MCF 10A (cell line): ENCODE measurements around the gene DDX25. TPM values are rescaled to one million over a fixed set of nuclear protein-coding genes. Genes with fewer than 3 reads are reported as not detected.

Experiments used
- BruUV-seq: library from RNA; stranded (reverse); fragments of 400-500 nt; replicated peaks from 2 replicates; lab custom pipeline; 2021; lab: Mats Ljungman, UMichigan
- CTCF ChIA-PET: fragments of 300-600 bp; sonication (Branson Sonifier 250); formaldehyde crosslinking; extraction: SDS; loops from one replicate; lab custom pipeline; 2021; ENCODE audit warnings: antibody characterized with exemption, inconsistent platforms; lab: Yijun Ruan, JAX
- POLR2A ChIA-PET: fragments of 300-600, 350-650 bp; sonication (Branson Sonifier 250); formaldehyde crosslinking; extraction: SDS; loops from one replicate; lab custom pipeline; 2020; ENCODE audit warnings: antibody characterized with exemption, inconsistent platforms; lab: Yijun Ruan, JAX
- DNase-seq: peaks from one replicate; pipeline ENCODE4 v3.0.0-alpha.2; 2018; ENCODE audit not compliant: unreplicated experiment
- H3K27ac Mint-ChIP-seq: one replicate; pipeline ENCODE4 v1.8.0; 2022; ENCODE audit warnings: mild to moderate bottlenecking, low read depth, mixed read lengths; ENCODE audit not compliant: unreplicated experiment
- H3K27me3 Mint-ChIP-seq: one replicate; pipeline ENCODE4 v1.8.0; 2022; ENCODE audit warnings: mixed read lengths; ENCODE audit not compliant: insufficient read depth, unreplicated experiment
- H3K36me3 Mint-ChIP-seq: one replicate; pipeline ENCODE4 v1.8.0; 2022; ENCODE audit warnings: mild to moderate bottlenecking, moderate library complexity, mixed read lengths; ENCODE audit not compliant: insufficient read depth, unreplicated experiment
- H3K4me1 Mint-ChIP-seq: one replicate; pipeline ENCODE4 v1.8.0; 2022; ENCODE audit warnings: mixed read lengths; ENCODE audit not compliant: insufficient read depth, unreplicated experiment
- H3K4me3 Mint-ChIP-seq: one replicate; pipeline ENCODE4 v1.8.0; 2022; ENCODE audit warnings: mild to moderate bottlenecking, moderate library complexity, mixed read lengths; ENCODE audit not compliant: unreplicated experiment
- H3K9me3 Mint-ChIP-seq: one replicate; pipeline ENCODE4 v1.8.0; 2022; ENCODE audit warnings: mixed read lengths; ENCODE audit not compliant: unreplicated experiment
- intact Hi-C: fragments of 100-400 bp; cut with micrococcal nuclease; formaldehyde crosslinking; loops from 2 replicates; pipeline ENCODE4 v1.14.1; 2022
- total RNA-seq: library from RNA; stranded (reverse); gene quantifications from 2 replicates; pipeline ENCODE4 v1.2.3, GENCODE V29; 2022
- TF ChIP-seq, protein P1 (sequence below): fragments of 200-600 bp; IDR thresholded peaks from one replicate; pipeline ENCODE4 v1.8.0; 2022; ENCODE audit warnings: antibody characterized with exemption, mild to moderate bottlenecking; ENCODE audit not compliant: unreplicated experiment

Gene DDX25
- total RNA-seq, 1 experiment from 2014 or later, result not detected

DNA sequence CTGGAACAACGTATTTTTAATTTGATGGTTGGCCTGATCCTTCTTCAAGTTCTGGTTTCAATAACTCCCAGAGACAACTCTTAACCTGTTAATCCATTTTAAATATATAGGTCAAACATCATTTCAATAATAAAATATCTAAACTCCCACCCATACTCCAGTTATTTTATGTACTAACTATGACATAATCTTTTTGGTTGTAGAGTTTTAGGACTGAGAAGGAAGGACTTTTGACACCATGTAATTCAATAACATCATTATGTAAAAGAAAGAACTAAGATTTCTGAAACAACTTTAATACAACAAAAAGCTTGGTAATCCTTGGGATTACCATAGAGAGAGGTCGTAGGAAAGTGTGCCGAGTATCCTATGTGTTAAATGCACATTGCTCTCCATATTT is 73.0 kb downstream of the DDX25 start:
- H3K4me1 Mint-ChIP-seq, result no peaks in the 10 kb centered on the region
- intact Hi-C loops, result no loop called here
- POLR2A ChIA-PET, result interaction anchor here (0.6 to 2.5 kb wide), 5 partner anchors 8 to 37 kb away, joined by 3 to 14 read pairs (median 6); no protein-coding TSS in a partner anchor
- H3K36me3 Mint-ChIP-seq, result no peaks in the 10 kb centered on the region
- CTCF ChIA-PET, result interaction anchor here (0.7 to 1.7 kb wide), 7 partner anchors 35 to 1861 kb away, joined by 3 to 4 read pairs (median 3); no protein-coding TSS in a partner anchor
- H3K9me3 Mint-ChIP-seq, result no peaks in the 10 kb centered on the region
- H3K4me3 Mint-ChIP-seq, result no peak overlapping the region
- TF ChIP-seq, protein P1, sequence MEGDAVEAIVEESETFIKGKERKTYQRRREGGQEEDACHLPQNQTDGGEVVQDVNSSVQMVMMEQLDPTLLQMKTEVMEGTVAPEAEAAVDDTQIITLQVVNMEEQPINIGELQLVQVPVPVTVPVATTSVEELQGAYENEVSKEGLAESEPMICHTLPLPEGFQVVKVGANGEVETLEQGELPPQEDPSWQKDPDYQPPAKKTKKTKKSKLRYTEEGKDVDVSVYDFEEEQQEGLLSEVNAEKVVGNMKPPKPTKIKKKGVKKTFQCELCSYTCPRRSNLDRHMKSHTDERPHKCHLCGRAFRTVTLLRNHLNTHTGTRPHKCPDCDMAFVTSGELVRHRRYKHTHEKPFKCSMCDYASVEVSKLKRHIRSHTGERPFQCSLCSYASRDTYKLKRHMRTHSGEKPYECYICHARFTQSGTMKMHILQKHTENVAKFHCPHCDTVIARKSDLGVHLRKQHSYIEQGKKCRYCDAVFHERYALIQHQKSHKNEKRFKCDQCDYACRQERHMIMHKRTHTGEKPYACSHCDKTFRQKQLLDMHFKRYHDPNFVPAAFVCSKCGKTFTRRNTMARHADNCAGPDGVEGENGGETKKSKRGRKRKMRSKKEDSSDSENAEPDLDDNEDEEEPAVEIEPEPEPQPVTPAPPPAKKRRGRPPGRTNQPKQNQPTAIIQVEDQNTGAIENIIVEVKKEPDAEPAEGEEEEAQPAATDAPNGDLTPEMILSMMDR, result no peak
- no TSS peak for BruUV-seq
- no peak for DNase-seq
- H3K27me3 Mint-ChIP-seq, result no peaks in the 10 kb centered on the region
- no peak overlapping the region for H3K27ac Mint-ChIP-seq

DNA sequence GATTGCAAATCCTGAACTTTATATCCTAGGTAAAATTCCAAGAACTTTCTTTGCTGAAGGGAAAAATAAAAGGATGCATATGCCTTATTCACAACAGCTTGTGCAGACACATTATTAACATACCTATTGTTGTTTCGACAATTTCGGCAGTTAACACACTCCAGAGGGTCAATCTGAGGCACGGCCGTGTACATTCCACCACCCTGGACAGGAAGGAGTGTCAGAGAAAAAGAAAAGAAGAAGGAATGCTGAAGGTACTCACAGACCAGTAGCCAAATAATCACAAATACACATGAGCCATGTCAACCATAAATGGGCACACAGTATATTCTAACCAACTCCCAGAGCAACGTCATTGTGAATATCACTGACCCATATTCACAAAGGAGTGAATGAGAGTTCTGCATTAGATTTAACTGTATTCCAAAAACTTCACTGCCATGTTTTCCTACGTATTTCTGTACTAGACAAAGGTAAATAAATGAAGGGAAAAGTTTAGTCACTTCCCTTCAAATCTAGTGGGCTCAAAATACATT is 73.9 kb downstream of the DDX25 start:
- intact Hi-C loops, result no loop called here
- CTCF ChIA-PET, result interaction anchor here (1.0 to 1.7 kb wide), 2 partner anchors 36 to 83 kb away, joined by 3 to 4 read pairs; no protein-coding TSS in a partner anchor
- Mint-ChIP-seq H3K4me1 (no peaks in the 10 kb centered on the region), H3K27ac (no peak overlapping the region), H3K4me3 (no peak overlapping the region), H3K36me3 (no peaks in the 10 kb centered on the region), H3K27me3 (no peaks in the 10 kb centered on the region), H3K9me3 (no peaks in the 10 kb centered on the region)
- BruUV-seq, result no TSS peak
- DNase-seq, result no peak
- POLR2A ChIA-PET, result interaction anchor here (2.5 kb wide), 1 partner anchor 32 kb away, joined by 8 read pairs; no protein-coding TSS in a partner anchor
- TF ChIP-seq, protein P1, result no peak

Other genes with a start within 250 kb of the DDX25 start
- not detected in 2 replicates for gene ACRV1, start 223.7 kb upstream of the DDX25 start, total RNA-seq
- not detected in 2 replicates for gene PATE1, start 158.2 kb upstream of the DDX25 start, total RNA-seq
- gene PATE2, start 125.7 kb upstream of the DDX25 start, total RNA-seq, result not detected in 2 replicates
- gene PATE3, start 116.4 kb upstream of the DDX25 start, total RNA-seq, result not detected in 2 replicates
- gene PATE4, start 71.2 kb upstream of the DDX25 start, total RNA-seq, result not detected in 2 replicates
- gene HYLS1, start 16.8 kb upstream of the DDX25 start, total RNA-seq, result 7.9 and 10.2 TPM in 2 replicates
- gene PUS3, start 1.3 kb upstream of the DDX25 start, total RNA-seq, result 12.7 and 16.5 TPM in 2 replicates
- gene VSIG10L2, start 41.5 kb downstream of the DDX25 start, total RNA-seq, result not detected in 2 replicates
- gene CDON, start 158.4 kb downstream of the DDX25 start, total RNA-seq, result 0.91 and 0.96 TPM in 2 replicates